Measurements from ENCODE around the gene APCDD1L. TPM values are rescaled to one million over a fixed set of nuclear protein-coding genes. Genes with fewer than 3 reads are reported as not detected.

Gene APCDD1L
- total RNA-seq, 1 donor from 2014 or later: 16.4 TPM

- FAIRE-seq (no peak), DNase-seq (ENCODE audit: low read depth) (no peak)
- H4K20me1 ChIP-seq (ENCODE audit: insufficient read depth, low read length): no peaks in the 10 kb centered on the region
- Mint-ChIP-seq H3K4me3 (ENCODE audit: unreplicated experiment) (no peak overlapping the region), H3K4me1 (ENCODE audit: low read depth, unreplicated experiment) (no peaks in the 10 kb centered on the region), H3K27ac (ENCODE audit: unreplicated experiment) (no peak overlapping the region), H3K36me3 (ENCODE audit: low read depth, unreplicated experiment) (peaks cover 51% of the 10 kb centered on the region), H3K27me3 (ENCODE audit: low read depth, unreplicated experiment) (no peaks in the 10 kb centered on the region), H3K9me3 (ENCODE audit: unreplicated experiment) (peaks cover 48% of the 10 kb centered on the region)
- no peaks in the 10 kb centered on the region for H3K4me1 ChIP-seq (ENCODE audit: insufficient read depth, low read length)
- no peak overlapping the region for H3K9ac ChIP-seq (ENCODE audit: low read length)
- no peaks in the 10 kb centered on the region for H3K27me3 ChIP-seq (ENCODE audit: insufficient read depth, low read length)
- H3K79me2 ChIP-seq (ENCODE audit: insufficient read depth, low read length): no peaks in the 10 kb centered on the region
- H3K4me3 ChIP-seq (ENCODE audit: insufficient read depth, low read depth, low read length): no peak overlapping the region
- no peak overlapping the region for H3K27ac ChIP-seq (ENCODE audit: low read depth, low read length)
- no peak overlapping the region for H3K4me2 ChIP-seq (ENCODE audit: low read length)
- no peaks in the 10 kb centered on the region for H3K36me3 ChIP-seq (ENCODE audit: insufficient read depth, low read length)
- no peak overlapping the region for H2AFZ ChIP-seq (ENCODE audit: low read depth, low read length)
- TF ChIP-seq CTCF (IDR thresholded peaks at IDR 0.05; ENCODE audit: insufficient read depth, low read depth, low read length) (no peak), EZH2 (IDR thresholded peaks at IDR 0.05; ENCODE audit: insufficient read depth, low read length) (no peak)
- peaks cover 10% of the 10 kb centered on the region for H3K9me3 ChIP-seq (ENCODE audit: insufficient read depth, low read depth, low read length)
Measured at GRCh38 chr20:58479726-58480440, 35.3 kb downstream of the APCDD1L start.

- no peak for DNase-seq (ENCODE audit: low read depth)
- H3K27me3 Mint-ChIP-seq (ENCODE audit: low read depth, unreplicated experiment): peaks cover 1% of the 10 kb centered on the region
Measured at GRCh38 chr20:58478141-58478805, 36.9 kb downstream of the APCDD1L start.

More at GRCh38 chr20:58478141-58478805, 36.9 kb downstream of the APCDD1L start:
- no peak overlapping the region for H3K4me2 ChIP-seq (ENCODE audit: low read length)
- no peaks in the 10 kb centered on the region for H3K27me3 ChIP-seq (ENCODE audit: insufficient read depth, low read length)
- no peaks in the 10 kb centered on the region for H3K79me2 ChIP-seq (ENCODE audit: insufficient read depth, low read length)
- H3K9me3 ChIP-seq (ENCODE audit: insufficient read depth, low read depth, low read length): peaks cover 10% of the 10 kb centered on the region
- Mint-ChIP-seq H3K27ac (ENCODE audit: unreplicated experiment) (no peak overlapping the region), H3K9me3 (ENCODE audit: unreplicated experiment) (peaks cover 41% of the 10 kb centered on the region), H3K4me3 (ENCODE audit: unreplicated experiment) (no peak overlapping the region), H3K4me1 (ENCODE audit: low read depth, unreplicated experiment) (no peaks in the 10 kb centered on the region), H3K36me3 (ENCODE audit: low read depth, unreplicated experiment) (peaks cover 47% of the 10 kb centered on the region)
- no peak overlapping the region for H3K9ac ChIP-seq (ENCODE audit: low read length)
- H3K27ac ChIP-seq (ENCODE audit: low read depth, low read length): no peak overlapping the region
- no peaks in the 10 kb centered on the region for H3K4me1 ChIP-seq (ENCODE audit: insufficient read depth, low read length)
- H3K36me3 ChIP-seq (ENCODE audit: insufficient read depth, low read length): no peaks in the 10 kb centered on the region
- H4K20me1 ChIP-seq (ENCODE audit: insufficient read depth, low read length): no peaks in the 10 kb centered on the region
- H2AFZ ChIP-seq (ENCODE audit: low read depth, low read length): no peak overlapping the region
- FAIRE-seq: no peak
- no peak for TF ChIP-seq CTCF (IDR thresholded peaks at IDR 0.05; ENCODE audit: insufficient read depth, low read depth, low read length)
- TF ChIP-seq EZH2 (IDR thresholded peaks at IDR 0.05; ENCODE audit: insufficient read depth, low read length): no peak
- H3K4me3 ChIP-seq (ENCODE audit: insufficient read depth, low read depth, low read length): no peak overlapping the region
